Measurements from ENCODE around the gene EXOG.

EXOG gene

GRCh38 chr3:38453075-38453912, 42.8 kb upstream of the EXOG start, which contains the start of gene ACVR2B:
Gene ACVR2B (plus strand): TSS chr3:38453890. CDS start chr3:38454323, 433 bp downstream.
- peak; percentile 63 for ATAC-seq
- TF ChIP-seq ZFP30 (CRISPR knock-in tag; IDR thresholded peaks at IDR 0.05) (no peak), TOX (CRISPR knock-in tag; IDR thresholded peaks at IDR 0.05; ENCODE audit: borderline replicate concordance) (no peak), ARNTL (CRISPR knock-in tag; IDR thresholded peaks at IDR 0.05; ENCODE audit: borderline replicate concordance, low read depth) (no peak), BACH2 (CRISPR knock-in tag; IDR thresholded peaks at IDR 0.05; ENCODE audit: borderline replicate concordance) (no peak), GLIS3 (CRISPR knock-in tag; IDR thresholded peaks at IDR 0.05) (no peak), ZFP3 (CRISPR knock-in tag; IDR thresholded peaks at IDR 0.05) (no peak), CSDC2 (CRISPR knock-in tag; IDR thresholded peaks at IDR 0.05) (no peak), CREB5 (CRISPR knock-in tag; IDR thresholded peaks at IDR 0.05; ENCODE audit: low read depth) (no peak), ZC3H10 (CRISPR knock-in tag; IDR thresholded peaks at IDR 0.05) (no peak), TSHZ2 (CRISPR knock-in tag; IDR thresholded peaks at IDR 0.05) (no peak), CSRNP3 (CRISPR knock-in tag; IDR thresholded peaks at IDR 0.05) (no peak), TCF4 (CRISPR knock-in tag; IDR thresholded peaks at IDR 0.05; ENCODE audit: borderline replicate concordance) (no peak), POU6F1 (CRISPR knock-in tag; IDR thresholded peaks at IDR 0.05; ENCODE audit: borderline replicate concordance, low read depth) (no peak), PATZ1 (CRISPR knock-in tag; IDR thresholded peaks at IDR 0.05; ENCODE audit: borderline replicate concordance) (no peak), ZNF70 (CRISPR knock-in tag; IDR thresholded peaks at IDR 0.05) (no peak), ZNF8 (CRISPR knock-in tag; IDR thresholded peaks at IDR 0.05) (no peak), OSR1 (CRISPR knock-in tag; IDR thresholded peaks at IDR 0.05) (no peak), ISL1 (CRISPR knock-in tag; IDR thresholded peaks at IDR 0.05) (no peak), ZNF565 (CRISPR knock-in tag; conservative IDR thresholded peaks at IDR 0.05; ENCODE audit: low read depth) (no peak), SNAI2 (CRISPR knock-in tag; IDR thresholded peaks at IDR 0.05) (no peak)

GRCh38 chr3:38453913-38454177, 42.3 kb upstream of the EXOG start:
- ATAC-seq: no peak
- TF ChIP-seq OSR1 (CRISPR knock-in tag; IDR thresholded peaks at IDR 0.05) (no peak), CSRNP3 (CRISPR knock-in tag; IDR thresholded peaks at IDR 0.05) (no peak), TOX (CRISPR knock-in tag; IDR thresholded peaks at IDR 0.05; ENCODE audit: borderline replicate concordance) (no peak), ZFP30 (CRISPR knock-in tag; IDR thresholded peaks at IDR 0.05) (no peak), PATZ1 (CRISPR knock-in tag; IDR thresholded peaks at IDR 0.05; ENCODE audit: borderline replicate concordance) (no peak), TSHZ2 (CRISPR knock-in tag; IDR thresholded peaks at IDR 0.05) (no peak), POU6F1 (CRISPR knock-in tag; IDR thresholded peaks at IDR 0.05; ENCODE audit: borderline replicate concordance, low read depth) (no peak)

Measured in SK-N-SH treated with all-trans-retinoic acid at 6 μM for 48 hours (cell line).